Measurements from ENCODE around the gene CCDC160. TPM values are rescaled to one million over a fixed set of nuclear protein-coding genes. Genes with fewer than 3 reads are reported as not detected.

Gene CCDC160
- polyA plus RNA-seq, 1 donor (not counting 4 experiments of a cell fraction or from before 2014, with no cell fraction given) = not detected

DNA sequence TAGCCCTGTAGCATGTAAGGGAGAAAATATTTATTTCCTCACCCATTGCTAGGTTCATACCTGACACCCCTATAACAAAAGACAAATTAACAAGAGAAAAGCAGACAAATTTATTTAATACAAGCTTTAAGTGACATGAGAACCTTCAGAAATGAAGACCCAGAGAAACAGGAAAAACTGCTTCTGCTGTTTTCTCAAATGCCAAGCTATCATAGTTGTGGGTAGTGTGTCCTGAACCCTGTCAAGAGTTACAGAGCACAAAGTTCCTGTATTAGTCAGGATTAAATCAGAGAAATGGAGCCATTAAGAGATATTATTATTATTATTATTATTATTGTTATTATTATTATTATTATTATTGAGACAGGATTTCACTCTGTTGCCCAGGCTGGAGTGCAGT, 17.5 kb downstream of the CCDC160 start:
- Histone ChIP-seq H3K4me1 (ENCODE audit: control insufficient read depth, extremely low read depth, insufficient read depth, low read length) (no peaks in the 10 kb centered on the region), H4K20me1 (ENCODE audit: control insufficient read depth, extremely low read depth, insufficient read depth, low read length) (no peaks in the 10 kb centered on the region), H3K9ac (ENCODE audit: control insufficient read depth, extremely low read depth, insufficient read depth, low read length) (no peak overlapping the region), H3K4me2 (ENCODE audit: control insufficient read depth, extremely low read depth, insufficient read depth, low read depth, low read length) (no peak overlapping the region), H3K36me3 (ENCODE audit: control insufficient read depth in 2 of 2, extremely low read depth in 1 of 2, insufficient read depth in 2 of 2, low read length in 2 of 2) (no peaks in the 10 kb centered on the region), H3K9me1 (ENCODE audit: control insufficient read depth, extremely low read depth, insufficient read depth, low read length) (no peaks in the 10 kb centered on the region), H3K9me3 (ENCODE audit: control insufficient read depth, low read depth, low read length) (no peaks in the 10 kb centered on the region), H3K27ac (ENCODE audit: control insufficient read depth, insufficient read depth, low read length) (no peak overlapping the region), H3K79me2 (ENCODE audit: control insufficient read depth, insufficient read depth, low read length) (no peaks in the 10 kb centered on the region), H3K4me3 (ENCODE audit: control insufficient read depth in 2 of 3, extremely low read depth in 1 of 3, insufficient read depth in 2 of 3, low read depth in 1 of 3, low read length in 3 of 3) (no peak overlapping the region), H2AFZ (ENCODE audit: control insufficient read depth, low read length) (no peak overlapping the region), H3K27me3 (ENCODE audit: control insufficient read depth, extremely low read depth, insufficient read depth, low read length) (no peaks in the 10 kb centered on the region)
- no peak for DNase-seq (ENCODE audit: low read depth, low spot score)
- dilution Hi-C loops (cut with MboI; ENCODE audit: extremely low pct_ligation_motif_present, low sequenced_read_pairs) = no loop called here
- no peak for TF ChIP-seq EZH2 (IDR thresholded peaks at IDR 0.05; ENCODE audit: low read length)
- TF ChIP-seq, protein P1, sequence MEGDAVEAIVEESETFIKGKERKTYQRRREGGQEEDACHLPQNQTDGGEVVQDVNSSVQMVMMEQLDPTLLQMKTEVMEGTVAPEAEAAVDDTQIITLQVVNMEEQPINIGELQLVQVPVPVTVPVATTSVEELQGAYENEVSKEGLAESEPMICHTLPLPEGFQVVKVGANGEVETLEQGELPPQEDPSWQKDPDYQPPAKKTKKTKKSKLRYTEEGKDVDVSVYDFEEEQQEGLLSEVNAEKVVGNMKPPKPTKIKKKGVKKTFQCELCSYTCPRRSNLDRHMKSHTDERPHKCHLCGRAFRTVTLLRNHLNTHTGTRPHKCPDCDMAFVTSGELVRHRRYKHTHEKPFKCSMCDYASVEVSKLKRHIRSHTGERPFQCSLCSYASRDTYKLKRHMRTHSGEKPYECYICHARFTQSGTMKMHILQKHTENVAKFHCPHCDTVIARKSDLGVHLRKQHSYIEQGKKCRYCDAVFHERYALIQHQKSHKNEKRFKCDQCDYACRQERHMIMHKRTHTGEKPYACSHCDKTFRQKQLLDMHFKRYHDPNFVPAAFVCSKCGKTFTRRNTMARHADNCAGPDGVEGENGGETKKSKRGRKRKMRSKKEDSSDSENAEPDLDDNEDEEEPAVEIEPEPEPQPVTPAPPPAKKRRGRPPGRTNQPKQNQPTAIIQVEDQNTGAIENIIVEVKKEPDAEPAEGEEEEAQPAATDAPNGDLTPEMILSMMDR (optimal IDR thresholded peaks at IDR 0.05 in 1 of 3, IDR thresholded peaks at IDR 0.05 in 1 of 3, conservative IDR thresholded peaks at IDR 0.05 in 1 of 3; ENCODE audit: extremely low read depth in 1 of 3, insufficient read depth in 2 of 3, low read length in 3 of 3) = no peak
- FAIRE-seq = no peak

DNA sequence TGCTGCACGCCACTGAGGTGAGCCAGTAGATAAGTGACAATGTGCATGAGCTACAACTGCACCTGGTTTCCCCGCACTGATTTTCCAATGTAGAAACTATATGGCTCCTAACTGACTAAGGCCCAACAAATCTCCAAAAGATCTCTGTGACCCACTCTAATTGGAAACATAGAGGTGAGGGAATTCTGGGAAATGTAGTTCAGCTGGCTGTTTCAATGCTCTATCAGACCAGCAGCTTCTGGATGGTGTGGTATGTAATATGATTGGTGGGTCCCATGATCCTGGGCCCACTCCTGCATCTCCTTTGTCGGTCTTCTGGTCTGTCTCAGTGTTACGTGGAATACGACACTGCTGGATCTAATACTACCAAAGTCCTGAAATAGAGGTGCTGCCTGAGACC, 18.6 kb downstream of the CCDC160 start:
- no peaks in the 10 kb centered on the region for H3K27me3 ChIP-seq (ENCODE audit: control insufficient read depth, extremely low read depth, insufficient read depth, low read length)
- H3K36me3 ChIP-seq (ENCODE audit: control insufficient read depth in 2 of 2, extremely low read depth in 1 of 2, insufficient read depth in 2 of 2, low read length in 2 of 2) = no peaks in the 10 kb centered on the region
- no peaks in the 10 kb centered on the region for H4K20me1 ChIP-seq (ENCODE audit: control insufficient read depth, extremely low read depth, insufficient read depth, low read length)
- H3K79me2 ChIP-seq (ENCODE audit: control insufficient read depth, insufficient read depth, low read length) = no peaks in the 10 kb centered on the region
- no peaks in the 10 kb centered on the region for H3K9me3 ChIP-seq (ENCODE audit: control insufficient read depth, low read depth, low read length)
- no peak overlapping the region for H3K9ac ChIP-seq (ENCODE audit: control insufficient read depth, extremely low read depth, insufficient read depth, low read length)
- FAIRE-seq (no peak), DNase-seq (ENCODE audit: low read depth, low spot score) (no peak)
- dilution Hi-C loops (cut with MboI; ENCODE audit: extremely low pct_ligation_motif_present, low sequenced_read_pairs) = no loop called here
- no peaks in the 10 kb centered on the region for H3K9me1 ChIP-seq (ENCODE audit: control insufficient read depth, extremely low read depth, insufficient read depth, low read length)
- no peaks in the 10 kb centered on the region for H3K4me1 ChIP-seq (ENCODE audit: control insufficient read depth, extremely low read depth, insufficient read depth, low read length)
- H3K27ac ChIP-seq (ENCODE audit: control insufficient read depth, insufficient read depth, low read length) = no peak overlapping the region
- no peak overlapping the region for H3K4me2 ChIP-seq (ENCODE audit: control insufficient read depth, extremely low read depth, insufficient read depth, low read depth, low read length)
- TF ChIP-seq EZH2 (IDR thresholded peaks at IDR 0.05; ENCODE audit: low read length) = no peak
- TF ChIP-seq, protein P1 (optimal IDR thresholded peaks at IDR 0.05 in 1 of 3, IDR thresholded peaks at IDR 0.05 in 1 of 3, conservative IDR thresholded peaks at IDR 0.05 in 1 of 3; ENCODE audit: extremely low read depth in 1 of 3, insufficient read depth in 2 of 3, low read length in 3 of 3) = no peak
- no peak overlapping the region for H2AFZ ChIP-seq (ENCODE audit: control insufficient read depth, low read length)
- no peak overlapping the region for H3K4me3 ChIP-seq (ENCODE audit: control insufficient read depth in 2 of 3, extremely low read depth in 1 of 3, insufficient read depth in 2 of 3, low read depth in 1 of 3, low read length in 3 of 3)
